Inflammatory macrophage treated with lipopolysaccharide for 4 hours (primary cell): ENCODE results near the gene FILIP1L.
A peak's percentile ranks its signal among the peaks of the same experiment; 100 is the strongest.

Source experiments
- DNase-seq: peaks from one replicate; pipeline ENCODE4 v3.0.0-alpha.2; 2020

Gene FILIP1L

GRCh38 chr3:100124201-100124761 is 10.0 kb upstream of the FILIP1L start:
- no peak for DNase-seq

- no peak for DNase-seq
These were observed 8.8 kb upstream of the FILIP1L start for GRCh38 chr3:100123112-100123511.

- DNase-seq: no peak
These were observed 8.0 kb upstream of the FILIP1L start for GRCh38 chr3:100122321-100122720.

GRCh38 chr3:100120693-100121092 is 6.4 kb upstream of the FILIP1L start:
- no peak for DNase-seq

DNA sequence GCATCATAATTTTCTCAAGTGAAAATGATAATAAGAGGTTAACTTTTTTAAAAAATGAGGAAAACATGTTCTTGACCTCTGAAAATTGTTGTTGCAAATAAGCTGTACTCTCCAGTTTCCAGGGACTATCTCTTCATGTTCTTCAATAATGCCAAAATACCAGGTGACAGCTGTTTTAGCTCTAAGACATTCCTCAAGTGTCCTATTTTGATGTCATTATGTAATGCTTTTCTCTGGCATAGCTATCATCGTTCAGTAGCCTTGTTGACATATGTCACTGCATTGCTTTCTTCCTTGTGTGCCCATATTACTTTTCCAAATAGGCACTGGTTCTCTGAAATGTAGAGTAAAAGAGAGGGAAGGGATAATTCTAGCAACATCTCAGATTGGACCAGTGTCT is 5.7 kb upstream of the FILIP1L start:
- DNase-seq: no peak

DNA sequence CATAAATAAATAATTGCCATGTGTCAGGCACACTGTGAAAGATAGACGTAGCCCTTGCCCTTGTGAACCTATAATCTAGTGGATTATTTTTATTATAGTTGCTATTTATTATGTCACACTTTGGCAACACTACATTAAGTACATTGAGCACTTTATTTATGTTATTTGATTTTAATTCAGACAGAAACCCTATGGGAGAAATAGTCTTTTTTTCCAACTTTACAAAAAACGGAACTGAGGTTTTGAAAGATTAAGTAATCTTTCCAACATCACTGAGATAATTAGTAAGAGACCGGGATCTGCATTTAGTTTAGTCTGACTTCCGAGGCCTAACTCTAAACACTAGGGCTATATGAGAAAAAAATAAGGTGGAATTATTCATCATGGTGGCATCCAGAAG is 2.8 kb upstream of the FILIP1L start:
- no peak for DNase-seq

DNA sequence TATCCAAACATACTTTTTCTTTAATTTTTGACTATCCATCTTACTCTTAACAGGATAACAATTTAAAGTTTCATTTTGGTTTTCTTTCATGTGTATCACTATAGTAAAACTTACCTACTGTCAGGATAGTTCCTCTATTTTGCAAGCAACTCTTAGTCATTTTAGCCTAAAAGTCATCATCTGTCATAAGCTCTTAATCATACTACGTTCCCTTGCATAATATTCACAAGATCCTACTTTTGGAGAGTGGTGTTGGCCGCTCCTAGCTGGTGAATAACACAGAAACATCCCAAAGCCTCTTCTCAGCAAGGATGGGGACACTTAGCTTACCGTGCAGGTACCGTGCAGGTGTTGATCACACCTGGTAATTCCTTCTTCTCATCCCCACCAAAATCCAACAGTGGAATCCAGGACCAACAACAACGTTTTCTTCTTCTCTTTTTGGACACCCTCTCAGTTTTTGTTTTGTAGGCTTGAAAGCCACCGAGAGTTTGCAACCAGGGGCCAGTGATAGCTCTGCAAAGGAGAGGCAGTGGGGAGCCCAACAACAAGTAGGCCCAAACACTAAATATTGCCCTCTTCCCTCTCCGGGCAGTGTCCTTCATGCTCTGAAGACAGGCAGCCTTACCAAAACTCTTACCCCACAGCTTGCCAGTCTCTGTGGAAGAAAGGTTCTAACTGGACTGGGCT is 433 bp downstream of the FILIP1L start:
- peak; percentile 59 for DNase-seq

DNA sequence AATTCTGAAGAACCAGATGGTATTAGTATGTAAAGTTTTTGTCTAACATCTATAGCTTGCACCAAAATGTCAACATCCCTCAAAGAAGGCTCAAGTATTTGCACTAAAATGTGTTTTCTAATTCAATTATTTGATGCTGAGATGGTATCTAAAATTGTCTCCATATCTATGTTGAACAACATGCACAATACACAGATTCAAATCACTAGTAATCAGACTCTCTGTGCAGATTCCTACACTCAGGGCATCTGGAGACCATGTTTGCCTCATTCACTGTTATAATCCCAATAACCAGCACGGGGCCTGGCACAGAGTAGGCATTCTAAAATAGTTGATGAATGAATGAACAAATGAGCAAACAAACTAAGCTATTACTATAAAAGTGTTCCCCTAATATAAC is 2.6 kb downstream of the FILIP1L start:
- DNase-seq: no peak

DNA sequence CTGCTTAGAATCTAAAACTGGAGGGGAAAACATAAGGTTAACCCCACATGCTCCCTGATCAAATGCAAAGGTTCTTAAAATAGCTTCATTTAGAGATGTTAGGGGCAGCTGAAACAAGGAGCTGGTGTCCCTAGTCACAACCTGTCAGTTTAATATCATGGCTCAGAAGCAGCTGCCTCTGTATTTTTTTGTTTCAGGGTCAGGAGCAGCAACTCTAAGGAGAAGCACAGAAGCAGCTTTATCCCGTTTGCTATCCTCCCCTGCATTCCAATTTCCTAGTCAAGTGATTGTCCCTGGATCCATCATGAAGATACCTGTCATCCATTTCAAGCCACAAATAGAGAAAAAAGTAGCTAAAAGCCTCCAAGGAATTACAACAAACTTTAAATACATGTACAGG is 4.1 kb downstream of the FILIP1L start:
- no peak for DNase-seq

GRCh38 chr3:100108464-100109079 is 5.7 kb downstream of the FILIP1L start:
- DNase-seq: no peak

GRCh38 chr3:100107221-100107814 is 7.0 kb downstream of the FILIP1L start:
- no peak for DNase-seq

DNA sequence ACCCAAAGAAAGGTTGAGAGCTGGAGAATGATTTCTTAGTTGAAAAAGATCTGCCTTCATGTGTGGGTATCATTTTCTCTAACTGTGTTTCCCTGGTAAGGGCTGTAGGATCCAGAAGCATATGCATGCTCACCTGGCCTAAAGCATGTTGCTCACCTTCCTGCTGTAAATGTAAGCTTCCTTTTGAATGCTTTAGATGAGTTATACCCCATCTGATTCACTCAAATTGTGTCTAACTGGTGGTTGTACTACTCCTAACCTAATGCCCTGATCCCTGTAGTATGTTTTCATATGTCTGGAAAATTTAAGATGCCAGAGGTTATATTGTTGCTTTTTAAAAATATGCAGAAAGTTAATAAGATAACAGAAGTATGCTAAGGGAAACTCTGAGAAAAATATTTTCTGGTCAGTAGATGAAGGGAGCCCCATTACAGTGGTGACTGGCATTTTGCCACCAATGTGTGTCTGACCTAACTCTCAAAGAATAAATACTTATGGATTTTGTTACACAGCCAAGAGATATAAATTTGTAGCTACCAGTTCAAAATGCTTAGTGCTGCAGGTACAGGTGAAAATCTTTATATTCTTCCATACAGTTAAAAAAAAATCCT is 7.7 kb downstream of the FILIP1L start:
- DNase-seq: no peak

- DNase-seq: no peak
These were observed 8.2 kb downstream of the FILIP1L start for GRCh38 chr3:100106094-100106493.

DNA sequence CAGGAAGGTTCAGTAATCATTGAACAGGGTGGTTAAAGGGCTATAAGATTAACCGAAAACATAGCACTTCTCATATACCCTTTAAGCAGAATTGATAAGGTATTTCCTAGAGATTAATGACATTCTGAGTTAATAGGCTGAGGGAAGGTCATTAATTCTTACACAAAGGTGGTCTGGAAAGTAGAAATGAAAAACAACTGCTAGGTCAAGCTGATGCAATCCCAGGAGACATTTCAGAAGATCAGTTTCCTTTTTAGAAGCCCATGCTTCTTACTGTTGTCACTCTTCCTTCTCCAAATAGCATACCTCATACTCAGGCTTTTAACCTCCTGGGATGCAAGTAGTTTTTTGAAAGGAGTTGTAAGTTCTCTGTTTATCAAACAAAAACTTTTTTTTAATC is 8.8 kb downstream of the FILIP1L start:
- peak; percentile 18 for DNase-seq

- no peak for DNase-seq
These were observed 9.4 kb downstream of the FILIP1L start for GRCh38 chr3:100104817-100105413.

DNA sequence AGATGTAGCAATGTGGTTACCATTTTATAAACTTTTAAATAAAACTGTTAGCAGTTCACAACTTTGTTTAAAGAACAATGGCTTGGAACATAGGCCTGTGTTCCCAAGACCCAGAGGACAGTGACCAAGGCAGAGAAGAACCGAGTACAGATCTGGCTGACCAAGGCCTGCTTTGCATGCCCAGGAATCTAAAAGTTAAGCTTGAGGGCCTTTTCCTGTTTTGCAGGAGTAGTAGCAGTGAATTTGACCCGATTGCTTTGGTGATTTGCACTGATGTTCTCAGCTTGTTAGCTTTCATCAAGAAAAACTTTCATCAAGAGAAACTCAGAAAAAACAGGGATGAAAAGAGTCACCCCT is 9.9 kb downstream of the FILIP1L start:
- DNase-seq: no peak

DNA sequence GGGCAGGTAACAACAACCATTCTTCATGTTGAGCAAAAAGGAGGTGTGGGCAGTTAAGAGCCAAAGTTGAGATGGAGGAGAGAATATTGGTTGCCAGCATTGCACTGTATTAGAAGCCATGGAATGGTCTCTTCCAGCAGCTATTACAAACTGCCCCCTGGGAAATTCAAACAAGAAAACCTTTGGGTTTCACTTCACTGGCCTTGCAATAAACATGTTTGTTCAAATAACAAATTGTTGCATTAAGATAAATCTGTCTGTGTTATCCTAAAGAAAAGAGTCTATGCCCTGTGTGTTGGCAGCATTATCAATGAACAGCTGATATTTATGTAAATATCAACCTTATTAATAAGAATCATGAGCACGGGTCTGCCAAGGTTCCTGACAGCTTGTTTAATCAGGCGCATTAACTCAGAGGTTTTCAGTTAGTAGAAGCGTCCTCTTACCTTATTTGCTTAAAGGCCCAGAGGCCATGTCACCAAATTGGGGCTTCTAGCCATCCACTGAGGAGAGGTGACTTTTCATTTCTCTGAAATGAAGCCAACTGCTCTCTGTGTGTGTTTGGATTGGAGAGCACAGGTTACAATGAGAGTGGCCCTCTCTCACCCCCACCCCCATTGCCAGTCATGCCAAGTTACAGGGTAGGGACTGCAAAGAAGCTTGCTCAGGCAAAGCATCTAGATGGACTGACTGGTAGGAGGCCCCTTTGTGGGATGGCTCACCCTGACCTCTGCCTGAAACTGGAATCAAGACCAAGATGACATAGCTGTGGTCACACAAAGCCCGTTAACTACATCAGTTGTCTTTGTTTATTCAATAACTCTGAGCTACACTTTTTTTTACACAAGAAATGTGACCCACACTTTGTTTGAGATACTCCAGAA is 10.5 kb downstream of the FILIP1L start:
- DNase-seq: no peak

- DNase-seq: no peak
These were observed 11.5 kb downstream of the FILIP1L start for GRCh38 chr3:100102757-100103156.

GRCh38 chr3:100100425-100100824 is 13.9 kb downstream of the FILIP1L start:
- no peak for DNase-seq

GRCh38 chr3:100099621-100100020 is 14.7 kb downstream of the FILIP1L start:
- no peak for DNase-seq

- DNase-seq: no peak
These were observed 15.6 kb downstream of the FILIP1L start for GRCh38 chr3:100098784-100099070.

DNA sequence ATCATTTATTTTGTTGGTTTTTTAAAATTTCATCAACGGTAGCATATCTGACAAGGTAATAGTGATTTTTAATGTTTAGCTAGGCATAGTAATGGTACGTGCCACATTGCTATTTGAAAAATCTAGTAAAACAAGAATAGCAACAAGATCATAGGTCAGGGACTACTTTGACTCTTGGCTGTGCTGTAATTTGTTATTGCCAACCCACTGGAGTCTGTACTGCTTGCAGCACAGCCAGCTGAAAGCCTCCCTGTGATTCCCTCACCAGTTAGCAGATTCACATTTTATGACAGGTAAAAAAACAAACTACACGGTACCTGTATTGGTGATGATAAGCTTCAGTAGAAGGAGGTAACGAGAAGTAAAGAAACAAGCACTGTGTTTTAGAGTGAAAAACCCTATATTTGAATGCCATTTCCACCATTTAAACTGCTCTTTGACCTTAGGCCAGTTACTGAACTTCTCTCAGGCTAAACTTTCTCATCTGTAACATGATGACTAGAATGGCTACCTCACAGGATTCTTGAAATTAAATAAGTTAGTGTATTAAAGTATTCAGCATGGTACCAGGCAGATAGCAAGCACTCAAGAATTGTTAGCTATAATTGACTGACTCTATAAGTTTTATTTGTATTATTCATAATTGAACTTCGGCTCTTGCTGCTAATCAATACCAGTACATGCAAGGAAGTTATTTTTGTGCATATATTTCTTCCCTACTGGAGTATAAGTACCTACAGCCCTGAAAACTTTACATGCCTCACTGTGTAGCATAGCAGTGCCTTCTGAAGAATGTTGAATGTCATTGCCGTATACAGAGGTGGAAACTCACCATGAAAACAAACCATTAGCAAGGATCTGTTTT is 16.1 kb downstream of the FILIP1L start:
- no peak for DNase-seq
